Measurements from ENCODE around the gene KCNIP2. TPM values are rescaled to one million over a fixed set of nuclear protein-coding genes. Genes with fewer than 3 reads are reported as not detected.

The KCNIP2 gene
- total and polyA plus RNA-seq, 2 of the 4 experiments (the other 2 are of a cell fraction) = under 0.01 to 0.87 TPM

DNA sequence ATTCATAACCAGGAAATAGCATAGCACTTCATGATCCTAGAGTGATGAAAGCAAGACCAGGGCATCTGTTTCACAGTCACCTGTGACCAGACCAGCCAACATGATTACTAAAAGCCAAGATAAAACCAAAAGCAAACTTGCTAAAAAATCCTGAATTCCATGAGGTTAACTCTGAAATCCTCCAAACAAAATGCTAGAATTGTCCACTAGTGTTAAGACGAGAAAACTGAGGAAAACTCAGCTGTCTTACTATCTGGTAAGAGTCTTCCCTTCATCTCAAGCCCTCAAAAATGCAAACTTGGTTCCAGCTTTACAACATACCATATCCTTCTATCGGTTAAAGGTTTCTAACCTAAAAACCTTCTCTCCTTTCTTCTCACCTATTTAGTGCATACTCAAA lies 59.0 kb downstream of the KCNIP2 start:
- Histone ChIP-seq H3K9ac (ENCODE audit: low read depth, low read length) (no peak overlapping the region), H3K14ac (replicated peaks; ENCODE audit: low read depth, low read length) (no peak overlapping the region), H3K4ac (ENCODE audit: low read depth, low read length) (no peak overlapping the region), H3K56ac (ENCODE audit: extremely low read depth, insufficient read depth, low read length) (no peak overlapping the region), H3K27ac (ENCODE audit: insufficient read depth, low read length) (no peak overlapping the region), H2AFZ (replicated peaks; ENCODE audit: low read length, poor library complexity) (no peak overlapping the region), H2BK5ac (ENCODE audit: low read depth, low read length, poor library complexity, severe bottlenecking) (no peak overlapping the region), H2BK120ac (ENCODE audit: low read depth, low read length) (no peak overlapping the region), H2AK9ac (replicated peaks; ENCODE audit: low read depth, low read length, poor library complexity) (no peak overlapping the region), H3K4me3 (ENCODE audit: insufficient read depth, low read depth, low read length) (no peak overlapping the region), H3K23ac (ENCODE audit: low read depth, low read length) (no peak overlapping the region), H2AK5ac (ENCODE audit: low read depth, low read length) (no peak overlapping the region), H4K8ac (ENCODE audit: low read depth in 2 of 2, low read length in 2 of 2) (no peak overlapping the region), H3K9me1 (ENCODE audit: insufficient read depth, low read length) (no peaks in the 10 kb centered on the region; the same call in 1 of the 2 replicates), H2BK20ac (ENCODE audit: low read depth, low read length) (no peak overlapping the region), H3K4me2 (ENCODE audit: low read depth, low read length) (no peak overlapping the region), H3K36me3 (ENCODE audit: control insufficient read depth, insufficient read depth, low read length) (peaks cover 31% of the 10 kb centered on the region), H3K18ac (ENCODE audit: low read depth, low read length) (no peak overlapping the region), H4K5ac (ENCODE audit: low read depth, low read length) (no peak overlapping the region), H2BK15ac (ENCODE audit: low read depth, low read length) (no peak overlapping the region), H4K91ac (ENCODE audit: insufficient read depth, low read depth, low read length) (no peak overlapping the region), H3K9me3 (ENCODE audit: control insufficient read depth, insufficient read depth, low read length) (no peaks in the 10 kb centered on the region), H3K27me3 (ENCODE audit: control insufficient read depth, insufficient read depth, low read length) (no peaks in the 10 kb centered on the region), H3K4me1 (ENCODE audit: control insufficient read depth, insufficient read depth, low read length) (peaks cover 11% of the 10 kb centered on the region), H4K20me1 (ENCODE audit: insufficient read depth, low read length) (peaks cover 25% of the 10 kb centered on the region), H3K79me1 (ENCODE audit: low read depth in 1 of 2, low read length in 2 of 2) (peaks cover 37 to 58% of the 10 kb centered on the region in 2 experiments)
- CTCF ChIA-PET = no interaction called here
- dilution Hi-C loops (cut with HindIII; ENCODE audit: low sequenced_read_pairs, unreplicated experiment) (no loop called here), intact Hi-C loops (cut with micrococcal nuclease) (loop anchor here (10.0 kb wide), 1 partner anchor 490 kb away; no protein-coding TSS in a partner anchor), in situ Hi-C loops (cut with MboI; ENCODE audit: low sequenced_read_pairs) (loop anchor here (5.0 kb wide), 2 partner anchors 177 to 572 kb away; no protein-coding TSS in a partner anchor)
- DNase-seq (no peak), ATAC-seq (ENCODE audit: low read depth) (no peak)
- TF ChIP-seq SMC3 (IDR thresholded peaks at IDR 0.05; ENCODE audit: low read depth, low read length) (no peak), FOS (IDR thresholded peaks at IDR 0.05; ENCODE audit: low read depth, low read length) (no peak), MXI1 (IDR thresholded peaks at IDR 0.05; ENCODE audit: borderline replicate concordance, low read depth, low read length) (no peak), CEBPB (IDR thresholded peaks at IDR 0.05; ENCODE audit: low read depth, low read length) (no peak), CHD1 (IDR thresholded peaks at IDR 0.05; ENCODE audit: low read depth, low read length) (no peak), NFE2L2 (IDR thresholded peaks at IDR 0.05; ENCODE audit: low read depth, low read length) (no peak)
- TF ChIP-seq, protein P1, sequence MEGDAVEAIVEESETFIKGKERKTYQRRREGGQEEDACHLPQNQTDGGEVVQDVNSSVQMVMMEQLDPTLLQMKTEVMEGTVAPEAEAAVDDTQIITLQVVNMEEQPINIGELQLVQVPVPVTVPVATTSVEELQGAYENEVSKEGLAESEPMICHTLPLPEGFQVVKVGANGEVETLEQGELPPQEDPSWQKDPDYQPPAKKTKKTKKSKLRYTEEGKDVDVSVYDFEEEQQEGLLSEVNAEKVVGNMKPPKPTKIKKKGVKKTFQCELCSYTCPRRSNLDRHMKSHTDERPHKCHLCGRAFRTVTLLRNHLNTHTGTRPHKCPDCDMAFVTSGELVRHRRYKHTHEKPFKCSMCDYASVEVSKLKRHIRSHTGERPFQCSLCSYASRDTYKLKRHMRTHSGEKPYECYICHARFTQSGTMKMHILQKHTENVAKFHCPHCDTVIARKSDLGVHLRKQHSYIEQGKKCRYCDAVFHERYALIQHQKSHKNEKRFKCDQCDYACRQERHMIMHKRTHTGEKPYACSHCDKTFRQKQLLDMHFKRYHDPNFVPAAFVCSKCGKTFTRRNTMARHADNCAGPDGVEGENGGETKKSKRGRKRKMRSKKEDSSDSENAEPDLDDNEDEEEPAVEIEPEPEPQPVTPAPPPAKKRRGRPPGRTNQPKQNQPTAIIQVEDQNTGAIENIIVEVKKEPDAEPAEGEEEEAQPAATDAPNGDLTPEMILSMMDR (conservative IDR thresholded peaks at IDR 0.05; ENCODE audit: low read depth, low read length) = no peak
- TF ChIP-seq, protein P2, sequence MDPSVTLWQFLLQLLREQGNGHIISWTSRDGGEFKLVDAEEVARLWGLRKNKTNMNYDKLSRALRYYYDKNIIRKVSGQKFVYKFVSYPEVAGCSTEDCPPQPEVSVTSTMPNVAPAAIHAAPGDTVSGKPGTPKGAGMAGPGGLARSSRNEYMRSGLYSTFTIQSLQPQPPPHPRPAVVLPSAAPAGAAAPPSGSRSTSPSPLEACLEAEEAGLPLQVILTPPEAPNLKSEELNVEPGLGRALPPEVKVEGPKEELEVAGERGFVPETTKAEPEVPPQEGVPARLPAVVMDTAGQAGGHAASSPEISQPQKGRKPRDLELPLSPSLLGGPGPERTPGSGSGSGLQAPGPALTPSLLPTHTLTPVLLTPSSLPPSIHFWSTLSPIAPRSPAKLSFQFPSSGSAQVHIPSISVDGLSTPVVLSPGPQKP (IDR thresholded peaks at IDR 0.05; ENCODE audit: borderline replicate concordance, low read depth, low read length) = no peak
- 80% methylated on average over 1 of the region's 2 CpGs; no CpG with 5 or more reads in 1 of the 2 experiments for WGBS, 2 experiments (ENCODE audit: extremely low coverage in 2 of 2, insufficient read length in 1 of 2)
- BruUV-seq (replicated peaks) = no TSS peak
- POLR2A ChIA-PET (ENCODE audit: unreplicated experiment) = no interaction called here

All from IMR-90 (cell line).